Esophagus muscularis mucosa (tissue), 4 donors: ENCODE data around the gene RFFL. TPM values are rescaled to one million over a fixed set of nuclear protein-coding genes. Genes with fewer than 3 reads are reported as not detected.
A peak's percentile ranks its signal among the peaks of the same experiment; 100 is the strongest.

Experiments used
- DNase-seq: peaks from one replicate; pipeline ENCODE4 v3.0.0-alpha.2; 2017; ENCODE audit errors: extremely low spot score
- H3K27ac ChIP-seq, 4 donors: fragments of 200-600 bp; sonication (generic); replicated peaks in 1 of 4; 1 replicate in 3 of 4; 2 replicates in 1 of 4; pipeline ENCODE4 v1.5.1; 2016 to 2019; ENCODE audit warnings: mild to moderate bottlenecking in 1 of 4
- H3K27me3 ChIP-seq, 4 donors: fragments of 200-600 bp; sonication (generic); one replicate each; pipeline versions ENCODE4 v1.5.1 to v1.6.0; 2016 to 2019
- H3K36me3 ChIP-seq, 4 donors: fragments of 200-600 bp; sonication (generic); one replicate each; pipeline ENCODE4 v1.5.1; 2016 to 2019
- H3K4me1 ChIP-seq, 4 donors: fragments of 200-600 bp; sonication (generic); one replicate each; pipeline ENCODE4 v1.5.1; 2016 to 2019
- H3K4me3 ChIP-seq, 4 donors: fragments of 200-600 bp; sonication (generic); 1 replicate in 2 of 4; 2 replicates in 2 of 4; pipeline ENCODE4 v1.5.1; 2016 to 2019; ENCODE audit warnings: mild to moderate bottlenecking in 4 of 4, moderate library complexity in 1 of 4
- H3K9me3 ChIP-seq, 4 donors: fragments of 200-600 bp; sonication (generic); 1 replicate in 3 of 4; 2 replicates in 1 of 4; pipeline ENCODE4 v1.5.1; 2016 to 2019
- EP300 ChIP-seq: sonication (generic); formaldehyde crosslinking; IDR thresholded peaks from one replicate; pipeline ENCODE4 v1.6.1; 2017; ENCODE audit warnings: antibody characterized with exemption
- POLR2A ChIP-seq: fragments of 450-650 bp; IDR thresholded peaks from one replicate; pipeline ENCODE4 v1.6.1; 2017; ENCODE audit warnings: antibody characterized with exemption, moderate library complexity, mild to moderate bottlenecking, low read depth
- POLR2AphosphoS5 ChIP-seq, 2 donors: sonication (generic); formaldehyde crosslinking; IDR thresholded peaks; one replicate each; pipeline ENCODE4 v1.6.1; 2017; ENCODE audit warnings: antibody characterized with exemption in 2 of 2
- WGBS: methylation state at CpG from one replicate; pipeline ENCODE4 v1.1.5; 2018; 5-methylcytosine and 5-hydroxymethylcytosine counted together
- intact Hi-C: fragments of 100-400 bp; cut with DNase I; formaldehyde crosslinking; loops from one replicate; pipeline ENCODE4 v1.15.1; 2023
- total RNA-seq, 4 donors: library from RNA; depleted of rRNA; stranded (reverse); fragments of >200 nt; gene quantifications; one replicate each; pipeline versions ENCODE4 v1.1.0 to v1.2.1, GENCODE V29; 2016
- TF ChIP-seq, protein P1 (sequence below), 3 experiments: fragments of 200-600 bp in 2 of 3; fragments of 450-650 bp in 1 of 3; sonication (generic) in 2 of 3; IDR thresholded peaks; one replicate each; pipeline ENCODE4 v1.5.1; 2017 to 2019; ENCODE audit warnings: antibody characterized with exemption in 3 of 3, mild to moderate bottlenecking in 2 of 3, moderate library complexity in 1 of 3

The RFFL gene
- total RNA-seq, 4 donors from 2014 or later = 19.5 to 40.9 (median 33.3) TPM

DNA sequence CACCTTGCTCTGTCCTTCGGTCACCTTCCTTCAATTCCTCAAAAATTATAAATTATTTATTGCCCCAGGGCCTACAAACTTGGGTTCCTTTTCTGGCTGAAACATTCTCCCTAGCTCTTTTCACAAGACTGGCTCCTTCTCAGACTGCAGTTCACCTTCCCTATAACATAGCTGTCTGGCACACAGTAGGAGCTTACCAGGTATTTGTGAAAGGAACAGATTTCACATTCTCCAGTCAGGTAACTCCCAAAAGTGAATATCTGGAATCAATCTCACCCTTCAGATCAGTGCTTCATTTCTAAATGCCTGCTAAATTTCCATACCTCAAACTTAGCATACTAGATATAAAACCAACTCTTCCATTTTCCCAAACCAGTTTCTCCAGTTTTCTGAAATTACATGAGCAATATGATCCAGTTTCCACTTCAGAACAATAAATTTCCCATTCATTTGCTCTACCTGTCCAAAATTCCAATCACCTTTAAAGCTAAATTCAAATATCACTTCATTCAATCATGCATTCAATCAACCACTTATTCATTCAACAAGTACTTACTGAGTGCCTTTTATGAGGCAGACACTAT is 6.1 kb downstream of the RFFL start:
- no peaks in the 10 kb centered on the region for H3K27me3 ChIP-seq
- intact Hi-C loops = no loop called here
- H3K9me3 ChIP-seq = no peaks in the 10 kb centered on the region
- WGBS = 95% methylated on average over 1 of the region's 1 CpG
- no peak for DNase-seq
- peaks cover 0 to 9% (median 6%) of the 10 kb centered on the region in 4 donors for H3K36me3 ChIP-seq
- peaks cover 0 to 5% (median 5%) of the 10 kb centered on the region in 4 donors for H3K4me1 ChIP-seq
- no peak overlapping the region for H3K27ac ChIP-seq
- TF ChIP-seq, protein P1, sequence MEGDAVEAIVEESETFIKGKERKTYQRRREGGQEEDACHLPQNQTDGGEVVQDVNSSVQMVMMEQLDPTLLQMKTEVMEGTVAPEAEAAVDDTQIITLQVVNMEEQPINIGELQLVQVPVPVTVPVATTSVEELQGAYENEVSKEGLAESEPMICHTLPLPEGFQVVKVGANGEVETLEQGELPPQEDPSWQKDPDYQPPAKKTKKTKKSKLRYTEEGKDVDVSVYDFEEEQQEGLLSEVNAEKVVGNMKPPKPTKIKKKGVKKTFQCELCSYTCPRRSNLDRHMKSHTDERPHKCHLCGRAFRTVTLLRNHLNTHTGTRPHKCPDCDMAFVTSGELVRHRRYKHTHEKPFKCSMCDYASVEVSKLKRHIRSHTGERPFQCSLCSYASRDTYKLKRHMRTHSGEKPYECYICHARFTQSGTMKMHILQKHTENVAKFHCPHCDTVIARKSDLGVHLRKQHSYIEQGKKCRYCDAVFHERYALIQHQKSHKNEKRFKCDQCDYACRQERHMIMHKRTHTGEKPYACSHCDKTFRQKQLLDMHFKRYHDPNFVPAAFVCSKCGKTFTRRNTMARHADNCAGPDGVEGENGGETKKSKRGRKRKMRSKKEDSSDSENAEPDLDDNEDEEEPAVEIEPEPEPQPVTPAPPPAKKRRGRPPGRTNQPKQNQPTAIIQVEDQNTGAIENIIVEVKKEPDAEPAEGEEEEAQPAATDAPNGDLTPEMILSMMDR (IDR thresholded peaks at IDR 0.05) = no peak
- TF ChIP-seq EP300 (no peak), POLR2AphosphoS5 (IDR thresholded peaks at IDR 0.05) (no peak), POLR2A (no peak)
- no peak overlapping the region for H3K4me3 ChIP-seq

DNA sequence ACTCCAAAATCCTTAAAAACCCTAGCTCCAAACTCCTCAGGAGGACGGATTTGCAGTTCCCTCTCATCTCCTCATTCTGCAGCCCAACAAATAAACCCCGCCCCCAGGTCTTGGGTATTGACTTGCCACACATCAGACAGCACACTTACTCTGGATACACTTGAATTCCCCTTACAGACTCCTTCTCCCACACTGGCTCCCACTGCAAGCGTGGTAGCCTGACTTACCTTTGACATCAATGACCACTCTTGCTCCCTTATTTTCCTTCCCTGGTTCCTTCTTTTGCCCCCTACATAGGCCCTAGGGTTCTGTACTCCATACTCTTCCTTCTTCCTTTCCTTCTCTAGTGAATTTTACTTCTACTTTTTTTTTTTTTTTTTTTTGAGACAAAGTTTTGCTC is 7.5 kb downstream of the RFFL start:
- peaks cover 0 to 18% (median 17%) of the 10 kb centered on the region in 4 donors for H3K4me1 ChIP-seq
- no peak for DNase-seq
- no peak overlapping the region for H3K4me3 ChIP-seq
- no peak for TF ChIP-seq POLR2A
- TF ChIP-seq, protein P1 (IDR thresholded peaks at IDR 0.05) = no peak
- no peak for TF ChIP-seq POLR2AphosphoS5 (IDR thresholded peaks at IDR 0.05)
- TF ChIP-seq EP300 = no peak
- H3K27me3 ChIP-seq = no peaks in the 10 kb centered on the region
- 93% methylated on average over 3 of the region's 3 CpGs for WGBS
- H3K36me3 ChIP-seq = peaks cover 0 to 3% (median under 1%) of the 10 kb centered on the region in 4 donors
- H3K27ac ChIP-seq = no peak overlapping the region
- intact Hi-C loops = no loop called here
- no peaks in the 10 kb centered on the region for H3K9me3 ChIP-seq

DNA sequence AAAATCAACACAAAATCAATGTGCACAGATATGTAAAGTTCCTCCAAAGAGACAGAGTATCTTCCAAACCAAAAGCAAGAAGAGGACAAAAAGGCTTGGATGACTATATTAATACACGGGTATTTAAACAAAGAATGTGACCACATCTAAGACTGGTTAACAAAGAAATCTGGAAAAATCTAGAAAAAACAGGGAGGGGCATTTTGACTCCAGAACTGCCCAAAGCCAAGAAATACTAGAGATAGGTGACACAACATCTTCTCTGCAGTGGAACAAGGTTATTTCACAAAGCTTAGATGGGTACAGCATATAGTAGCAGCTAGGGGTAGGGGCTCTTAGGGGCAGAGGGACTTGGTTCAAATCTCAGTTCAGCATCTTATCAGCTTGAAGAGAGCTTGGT is 10.3 kb downstream of the RFFL start:
- no peaks in the 10 kb centered on the region for H3K9me3 ChIP-seq
- H3K36me3 ChIP-seq = peaks cover 0 to 3% (median 0%) of the 10 kb centered on the region in 4 donors
- no peak for DNase-seq
- 100% methylated on average over 1 of the region's 1 CpG for WGBS
- peaks cover 0 to 23% (median 20%) of the 10 kb centered on the region in 4 donors for H3K4me1 ChIP-seq
- TF ChIP-seq EP300 = no peak
- TF ChIP-seq, protein P1 (IDR thresholded peaks at IDR 0.05) = no peak
- no peak for TF ChIP-seq POLR2AphosphoS5 (IDR thresholded peaks at IDR 0.05)
- TF ChIP-seq POLR2A = no peak
- no peak overlapping the region for H3K4me3 ChIP-seq
- no peaks in the 10 kb centered on the region for H3K27me3 ChIP-seq
- intact Hi-C loops = no loop called here
- H3K27ac ChIP-seq = no peak overlapping the region

DNA sequence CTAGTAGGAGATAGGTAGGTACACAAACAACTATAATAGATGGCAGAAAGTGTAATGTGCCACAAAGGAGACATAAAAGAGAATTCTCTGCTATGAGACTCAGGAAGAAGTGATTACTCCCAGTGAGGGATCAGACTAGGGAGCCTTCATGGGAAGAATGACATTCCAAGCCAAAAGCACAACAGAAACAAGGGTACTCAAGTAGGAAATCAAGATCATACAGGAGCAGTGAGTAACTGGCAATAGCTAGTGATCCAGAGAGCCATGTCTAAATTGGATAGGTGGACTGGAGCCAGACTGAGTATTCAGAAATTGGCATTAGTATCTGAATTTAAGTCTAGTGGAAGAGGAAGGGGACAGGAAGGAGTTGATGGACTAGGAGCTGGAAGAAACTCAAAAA is 10.7 kb downstream of the RFFL start:
- Histone ChIP-seq H3K4me1 (peaks cover 0 to 23% (median 20%) of the 10 kb centered on the region in 4 donors), H3K9me3 (no peaks in the 10 kb centered on the region), H3K27me3 (no peaks in the 10 kb centered on the region), H3K36me3 (peaks cover 0 to 3% (median 0%) of the 10 kb centered on the region in 4 donors), H3K4me3 (no peak overlapping the region), H3K27ac (no peak overlapping the region)
- TF ChIP-seq EP300 (no peak), POLR2A (no peak), POLR2AphosphoS5 (IDR thresholded peaks at IDR 0.05) (no peak)
- TF ChIP-seq, protein P1 (IDR thresholded peaks at IDR 0.05) = no peak
- intact Hi-C loops = no loop called here
- no peak for DNase-seq

DNA sequence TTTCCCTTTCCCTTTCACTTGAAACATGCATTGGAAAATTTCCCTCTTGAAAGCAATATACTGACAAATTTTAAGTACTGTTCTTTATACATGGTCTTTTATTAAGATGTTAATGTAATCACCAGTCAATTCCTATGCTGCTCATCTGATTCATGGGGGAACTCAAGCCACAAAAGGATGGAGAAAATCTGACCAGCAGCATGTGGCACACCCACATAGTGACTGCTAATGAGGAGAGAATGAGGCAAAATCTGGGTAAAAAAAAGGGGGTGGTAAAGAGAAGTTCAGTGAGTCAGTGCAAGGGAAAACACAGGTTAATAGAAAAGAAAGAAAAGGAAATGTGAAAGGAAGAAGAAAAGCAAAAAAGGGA is 11.3 kb downstream of the RFFL start:
- H3K36me3 ChIP-seq = peaks cover 0 to 3% (median 0%) of the 10 kb centered on the region in 4 donors
- DNase-seq = no peak
- H3K4me3 ChIP-seq = no peak overlapping the region
- no peak for TF ChIP-seq EP300
- no peak for TF ChIP-seq POLR2AphosphoS5 (IDR thresholded peaks at IDR 0.05)
- TF ChIP-seq POLR2A = no peak
- TF ChIP-seq, protein P1 (IDR thresholded peaks at IDR 0.05) = no peak
- peak overlapping the region in 2 of 4 donors; percentile 5 to 11 for H3K27ac ChIP-seq
- no peaks in the 10 kb centered on the region for H3K9me3 ChIP-seq
- intact Hi-C loops = no loop called here
- H3K4me1 ChIP-seq = peaks cover 0 to 23% (median 20%) of the 10 kb centered on the region in 4 donors
- no peaks in the 10 kb centered on the region for H3K27me3 ChIP-seq
